Neuronal stem cell (in vitro differentiated cells): ENCODE results near the gene RNF150.
"Not testable (repeated sequence)": the region's sequence is repeated elsewhere in the genome, so short reads cannot be mapped to it uniquely, and the experiment has no call there.

Source experiments
- DNase-seq: peaks from one replicate; pipeline ENCODE4 v3.0.0-alpha.2; 2013; ENCODE audit warnings: low spot score
- H2AFZ ChIP-seq: one replicate; pipeline ENCODE4 v1.6.1; 2013; ENCODE audit warnings: mild to moderate bottlenecking, low read length, inconsistent platforms
- H2AK5ac ChIP-seq: 2 replicates; pipeline ENCODE4 v1.6.1; 2013; ENCODE audit warnings: low read depth, mild to moderate bottlenecking, inconsistent platforms, low read length, moderate library complexity, mixed read lengths
- H2BK120ac ChIP-seq: 2 replicates; pipeline ENCODE4 v1.6.1; 2013; ENCODE audit warnings: low read depth, mild to moderate bottlenecking, inconsistent platforms, low read length, moderate library complexity, mixed read lengths
- H2BK12ac ChIP-seq: one replicate; pipeline ENCODE4 v1.6.1; 2013; ENCODE audit warnings: low read length, inconsistent platforms
- H2BK15ac ChIP-seq: 2 replicates; pipeline ENCODE4 v1.6.1; 2013; ENCODE audit warnings: mild to moderate bottlenecking, low read length, inconsistent platforms, mixed read lengths
- H2BK5ac ChIP-seq: one replicate; pipeline ENCODE4 v1.6.1; 2013; ENCODE audit warnings: inconsistent platforms, mild to moderate bottlenecking, low read length, moderate library complexity
- H3K14ac ChIP-seq: one replicate; pipeline ENCODE4 v1.6.1; 2013; ENCODE audit warnings: low read length, inconsistent platforms
- H3K18ac ChIP-seq: 2 replicates; pipeline ENCODE4 v1.6.1; 2013; ENCODE audit warnings: low read length, inconsistent platforms
- H3K23ac ChIP-seq: 2 replicates; pipeline ENCODE4 v1.6.1; 2013; ENCODE audit warnings: low read depth, mild to moderate bottlenecking, mixed read lengths, low read length, inconsistent platforms; ENCODE audit not compliant: poor library complexity
- H3K27ac ChIP-seq: replicated peaks from 3 replicates; pipeline ENCODE4 v1.5.1; 2013; ENCODE audit warnings: low read length, inconsistent platforms
- H3K27me3 ChIP-seq, 3 experiments: 2 replicates each; pipeline ENCODE4 v1.6.1; 2013; ENCODE audit warnings: low read length in 3 of 3, mild to moderate bottlenecking in 2 of 3, inconsistent platforms in 1 of 3, low read depth in 1 of 3, mixed read lengths in 1 of 3, moderate library complexity in 1 of 3; ENCODE audit not compliant: control insufficient read depth in 3 of 3, insufficient read depth in 3 of 3
- H3K36me3 ChIP-seq, 2 donors: replicated peaks in 1 of 2; 2 replicates each; pipeline ENCODE4 v1.6.1; 2013; ENCODE audit warnings: low read length in 2 of 2; ENCODE audit not compliant: control insufficient read depth in 2 of 2, insufficient read depth in 2 of 2
- H3K4ac ChIP-seq: 2 replicates; pipeline ENCODE4 v1.6.1; 2013; ENCODE audit warnings: inconsistent platforms, mild to moderate bottlenecking, low read length, moderate library complexity
- H3K4me1 ChIP-seq, 2 donors: 1 replicate in 1 of 2; 2 replicates in 1 of 2; pipeline ENCODE4 v1.6.1; 2013; ENCODE audit warnings: low read length in 2 of 2, low read depth in 1 of 2; ENCODE audit not compliant: control insufficient read depth in 2 of 2, insufficient read depth in 1 of 2
- H3K4me2 ChIP-seq: one replicate; pipeline ENCODE4 v1.6.1; 2013; ENCODE audit warnings: mild to moderate bottlenecking, low read length, inconsistent platforms; ENCODE audit not compliant: insufficient read depth, poor library complexity, severe bottlenecking
- H3K4me3 ChIP-seq, 2 donors: 2 replicates each; pipeline ENCODE4 v1.5.1; 2013; ENCODE audit warnings: low read length in 2 of 2, mild to moderate bottlenecking in 2 of 2, inconsistent platforms in 1 of 2, moderate library complexity in 1 of 2
- H3K79me1 ChIP-seq: one replicate; pipeline ENCODE4 v1.6.1; 2013; ENCODE audit warnings: low read depth, mild to moderate bottlenecking, inconsistent platforms, low read length, moderate library complexity
- H3K9ac ChIP-seq: one replicate; pipeline ENCODE4 v1.6.1; 2013; ENCODE audit warnings: mild to moderate bottlenecking, low read depth, low read length, inconsistent platforms; ENCODE audit not compliant: poor library complexity
- H3K9me3 ChIP-seq, 2 donors: replicated peaks in 1 of 2; 2 replicates each; pipeline versions ENCODE3 to v1.6.1; 2013; ENCODE audit warnings: low read length in 2 of 2, mild to moderate bottlenecking in 2 of 2, inconsistent platforms in 1 of 2, low read depth in 1 of 2, mixed read lengths in 1 of 2, moderate library complexity in 1 of 2; ENCODE audit not compliant: control insufficient read depth in 2 of 2, insufficient read depth in 1 of 2
- H4K8ac ChIP-seq: one replicate; pipeline ENCODE4 v1.6.1; 2013; ENCODE audit warnings: low read depth, mild to moderate bottlenecking, inconsistent platforms, low read length, moderate library complexity
- H4K91ac ChIP-seq: one replicate; pipeline ENCODE4 v1.6.1; 2013; ENCODE audit warnings: low read length, low read depth, mild to moderate bottlenecking, inconsistent platforms; ENCODE audit not compliant: poor library complexity
- WGBS, 2 donors: extraction: QIAGEN DNeasy Blood & Tissue Kit; methylation state at CpG; one replicate each; pipeline ENCODE4 v1.1.7; 2013; ENCODE audit warnings: missing lambda C conversion rate in 2 of 2, mixed read lengths in 1 of 2; ENCODE audit not compliant: insufficient read length in 2 of 2, insufficient replicate concordance in 1 of 2; ENCODE audit errors: extremely low coverage in 2 of 2; 5-methylcytosine and 5-hydroxymethylcytosine counted together

The RNF150 gene

GRCh38 chr4:140826701-140827027 is 306.6 kb downstream of the RNF150 start:
- H2BK5ac ChIP-seq = no peak overlapping the region
- H3K18ac ChIP-seq = no peak overlapping the region
- no peaks in the 10 kb centered on the region for H3K79me1 ChIP-seq
- H3K14ac ChIP-seq = no peak overlapping the region
- no peak overlapping the region for H3K4me3 ChIP-seq
- H3K4ac ChIP-seq = no peak overlapping the region
- WGBS, 2 donors = no CpG with 5 or more reads among the region's 2 CpGs
- no peaks in the 10 kb centered on the region for H3K4me1 ChIP-seq
- no peak for DNase-seq
- no peak overlapping the region for H3K27ac ChIP-seq
- no peak overlapping the region for H4K91ac ChIP-seq
- no peaks in the 10 kb centered on the region for H3K27me3 ChIP-seq
- H2AFZ ChIP-seq = no peak overlapping the region
- H3K4me2 ChIP-seq = no peak overlapping the region
- H3K9ac ChIP-seq = no peak overlapping the region
- H3K9me3 ChIP-seq = no peaks in the 10 kb centered on the region
- no peak overlapping the region for H2AK5ac ChIP-seq
- H3K23ac ChIP-seq = no peak overlapping the region
- no peak overlapping the region for H2BK12ac ChIP-seq
- H2BK15ac ChIP-seq = no peak overlapping the region
- no peak overlapping the region for H2BK120ac ChIP-seq
- no peak overlapping the region for H4K8ac ChIP-seq
- no peaks in the 10 kb centered on the region for H3K36me3 ChIP-seq

- WGBS, 2 donors = no CpG with 5 or more reads among the region's 3 CpGs
- H4K91ac ChIP-seq, H2AFZ ChIP-seq, DNase-seq, H3K18ac ChIP-seq, H2BK5ac ChIP-seq, H3K4me2 ChIP-seq, H2AK5ac ChIP-seq, H3K4me1 ChIP-seq, H3K9me3 ChIP-seq, H3K23ac ChIP-seq, H2BK15ac ChIP-seq, H4K8ac ChIP-seq, H3K9ac ChIP-seq, H3K27me3 ChIP-seq, H3K14ac ChIP-seq, H3K36me3 ChIP-seq, H3K4ac ChIP-seq, H3K79me1 ChIP-seq, H3K27ac ChIP-seq, H2BK120ac ChIP-seq, H2BK12ac ChIP-seq, H3K4me3 ChIP-seq: not testable (repeated sequence)
Observed at GRCh38 chr4:140820520-140820919, 312.7 kb downstream of the RNF150 start.

GRCh38 chr4:140819610-140820009 is 313.7 kb downstream of the RNF150 start:
- Histone ChIP-seq H3K27ac (no peak overlapping the region), H3K4me2 (no peak overlapping the region), H3K79me1 (no peaks in the 10 kb centered on the region), H3K4me3 (no peak overlapping the region), H2BK5ac (no peak overlapping the region), H2AFZ (no peak overlapping the region), H3K36me3 (no peaks in the 10 kb centered on the region), H3K9me3 (no peaks in the 10 kb centered on the region), H2BK15ac (no peak overlapping the region), H3K14ac (no peak overlapping the region), H3K23ac (no peak overlapping the region), H2AK5ac (no peak overlapping the region), H3K4ac (no peak overlapping the region), H3K18ac (no peak overlapping the region), H2BK120ac (no peak overlapping the region), H2BK12ac (no peak overlapping the region), H3K4me1 (no peaks in the 10 kb centered on the region), H3K27me3 (no peaks in the 10 kb centered on the region), H4K8ac (no peak overlapping the region), H4K91ac (no peak overlapping the region), H3K9ac (no peak overlapping the region)
- no peak for DNase-seq
- no CpG with 5 or more reads among the region's 1 CpG for WGBS, 2 donors

- Histone ChIP-seq H3K18ac (no peak overlapping the region), H4K91ac (no peak overlapping the region), H3K9ac (no peak overlapping the region), H2AFZ (no peak overlapping the region), H2AK5ac (no peak overlapping the region), H3K36me3 (no peaks in the 10 kb centered on the region), H2BK12ac (no peak overlapping the region), H3K4me2 (no peak overlapping the region), H3K4ac (no peak overlapping the region), H3K23ac (no peak overlapping the region), H3K79me1 (no peaks in the 10 kb centered on the region), H3K27me3 (peaks cover 0 to 3% (median 0%) of the 10 kb centered on the region in 3 experiments), H2BK15ac (no peak overlapping the region), H3K4me3 (no peak overlapping the region), H4K8ac (no peak overlapping the region), H3K27ac (no peak overlapping the region), H2BK120ac (no peak overlapping the region), H3K9me3 (no peaks in the 10 kb centered on the region), H3K14ac (no peak overlapping the region), H2BK5ac (no peak overlapping the region), H3K4me1 (no peaks in the 10 kb centered on the region)
- no CpG with 5 or more reads among the region's 1 CpG for WGBS, 2 donors
- no peak for DNase-seq
Observed at GRCh38 chr4:140818433-140818832, 314.8 kb downstream of the RNF150 start.
